Measurements from ENCODE around the gene LIF. TPM values are rescaled to one million over a fixed set of nuclear protein-coding genes. Genes with fewer than 3 reads are reported as not detected.

LIF gene
- total RNA-seq, result 46.1 and 47.4 TPM in 2 replicates

GRCh38 chr22:30245985-30246813, at the start of gene LIF:
LIF (minus strand) TSS chr22:30246759; CDS start chr22:30246695, 64 bp downstream.

DNA sequence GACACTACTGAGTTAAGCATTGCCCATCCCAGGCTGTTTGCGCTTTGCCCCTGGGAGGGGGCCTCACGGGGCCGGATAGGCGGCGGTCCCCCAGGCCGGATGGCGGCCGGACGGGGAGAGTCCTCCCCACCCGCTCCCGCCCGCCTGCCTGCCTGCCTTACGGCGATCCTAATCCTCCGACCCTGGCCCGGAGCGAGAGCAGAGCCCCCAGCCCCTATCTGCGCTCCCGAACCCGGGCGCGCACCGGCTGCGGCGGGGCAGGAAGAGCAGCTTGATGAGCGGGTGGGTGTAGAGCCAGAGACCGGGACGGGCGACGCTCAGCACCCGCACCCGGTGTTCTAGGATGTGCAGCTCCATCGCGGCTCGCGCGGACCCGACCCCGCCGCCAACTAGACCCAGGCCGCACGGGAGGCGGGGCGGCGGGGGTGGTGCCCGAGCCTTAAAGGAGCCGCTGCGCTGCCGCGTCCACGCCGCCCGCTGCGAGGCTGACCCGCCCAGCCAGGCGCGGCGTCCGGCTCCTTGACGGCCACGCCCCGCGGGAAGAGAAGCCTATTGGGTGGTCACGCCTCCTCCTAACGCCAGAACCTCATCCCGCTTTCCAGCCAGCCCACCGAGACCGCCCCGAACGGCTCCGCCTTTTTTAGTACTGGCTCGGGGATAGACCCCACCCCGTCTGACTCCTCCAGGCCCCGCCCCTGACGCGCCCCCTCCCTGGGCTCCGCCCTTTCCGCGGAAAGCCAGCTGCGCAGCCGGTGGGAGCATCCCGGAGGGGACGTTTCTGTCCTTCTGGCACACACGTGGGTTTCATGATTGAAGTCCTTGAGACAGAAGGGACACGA, 42.8 kb upstream of the LIF start, which contains the start of gene CASTOR1:
Gene CASTOR1, minus strand, starts transcription at position 365 of the 839 bp plus-strand sequence. Its CDS starts 8 bp downstream, at position 357.

DNA sequence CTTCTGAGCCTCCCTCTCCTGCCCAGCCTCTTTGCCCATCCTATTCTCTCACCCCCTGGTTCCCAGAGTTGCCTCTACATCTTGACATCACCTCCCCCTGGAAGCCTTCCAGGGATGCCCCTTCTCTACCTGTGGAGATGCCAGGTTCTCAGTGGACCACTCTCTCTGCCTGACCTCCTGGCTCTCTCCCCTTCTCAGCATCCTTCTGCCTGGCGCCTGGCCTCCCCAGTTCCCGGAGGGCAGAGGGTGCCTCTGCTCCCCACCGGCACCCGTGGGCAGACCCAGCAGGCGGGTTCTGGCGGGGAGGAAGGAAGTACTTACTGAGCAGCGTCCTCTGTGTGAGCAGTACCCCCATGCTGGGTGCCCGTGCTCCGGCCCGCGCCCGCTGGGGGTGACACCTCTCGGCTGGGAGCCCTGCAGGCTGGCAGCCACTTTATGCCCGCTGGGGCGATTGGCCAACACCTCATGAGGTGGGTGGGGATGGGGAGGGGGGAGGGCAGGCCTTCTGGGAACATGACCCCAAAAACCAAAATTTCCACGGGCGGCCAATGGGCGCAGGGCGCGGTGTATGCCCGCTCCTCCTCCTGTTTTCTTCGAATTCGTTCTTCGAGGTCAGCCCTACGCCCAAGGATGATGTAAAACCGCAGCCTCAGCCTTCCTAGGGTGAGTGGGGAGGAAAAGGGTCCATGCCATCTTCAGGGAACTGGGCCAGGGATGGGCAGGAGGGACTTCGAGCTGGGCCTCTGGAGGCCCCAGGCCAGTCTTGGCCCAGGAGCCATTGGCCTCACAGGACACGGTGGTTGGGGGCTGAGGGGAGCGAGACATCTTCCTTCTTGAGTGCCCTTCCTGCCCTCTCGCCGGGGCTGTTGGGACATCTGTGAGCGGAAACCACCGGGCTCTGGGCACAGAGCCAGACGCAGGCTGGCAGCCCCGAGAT, 20.2 kb upstream of the LIF start, which contains the start of gene OSM:
Gene OSM, minus strand, starts transcription at position 407 of the 937 bp plus-strand sequence. Its CDS starts 52 bp downstream, at position 355.

Other genes with a start within 250 kb of the LIF start
- gene HORMAD2, start 166.3 kb downstream of the LIF start, total RNA-seq, result not detected in 2 replicates
- gene OSM, start 20.1 kb upstream of the LIF start, total RNA-seq, result not detected in 2 replicates
- gene CASTOR1, start 42.7 kb upstream of the LIF start, total RNA-seq, result 7.5 and 10.4 TPM in 2 replicates
- gene TBC1D10A, start 80.2 kb upstream of the LIF start, total RNA-seq, result 13.7 and 14.1 TPM in 2 replicates
- 29.3 and 39.6 TPM in 2 replicates for gene SF3A1, start 110.1 kb upstream of the LIF start, total RNA-seq
- 1.8 and 2.2 TPM in 2 replicates for gene CCDC157, start 110.2 kb upstream of the LIF start, total RNA-seq
- gene RNF215, start 140.7 kb upstream of the LIF start, total RNA-seq, result 30.5 and 42.6 TPM in 2 replicates
- gene SEC14L2, start 150.3 kb upstream of the LIF start, total RNA-seq, result 12.7 and 15.9 TPM in 2 replicates
- gene MTFP1, start 179.0 kb upstream of the LIF start, total RNA-seq, result 5.4 and 10.4 TPM in 2 replicates
- gene SEC14L3, start 225.3 kb upstream of the LIF start, total RNA-seq, result not detected in 2 replicates